BE2C (cell line): ENCODE results near the gene CARTPT.

ENCODE experiments used
- DNase-seq: peaks from one replicate; pipeline ENCODE4 v3.0.0-alpha.2; 2020
- H3K27me3 ChIP-seq: fragments of 250-450 bp; sonication (Bioruptor Pico); 2 replicates; pipeline ENCODE4 v1.5.1; 2020; ENCODE audit warnings: mild to moderate bottlenecking
- H3K36me3 ChIP-seq: fragments of 250-450 bp; sonication (Bioruptor Pico); 2 replicates; pipeline ENCODE4 v1.5.1; 2020; ENCODE audit warnings: mild to moderate bottlenecking
- H3K4me1 ChIP-seq: fragments of 250-450 bp; sonication (Bioruptor Pico); 2 replicates; pipeline ENCODE4 v1.5.1; 2020
- H3K4me3 ChIP-seq: 2 replicates; pipeline ENCODE4 v1.5.1; 2011; ENCODE audit warnings: low read depth, low read length
- H3K9me3 ChIP-seq: fragments of 250-450 bp; sonication (Bioruptor Pico); 2 replicates; pipeline ENCODE4 v1.5.1; 2020
- CTCF ChIP-seq: IDR thresholded peaks from 2 replicates; pipeline ENCODE4 v1.5.1; 2012; ENCODE audit warnings: mild to moderate bottlenecking, low read depth, low read length

The CARTPT gene

GRCh38 chr5:71693828-71694427, 25.1 kb upstream of the CARTPT start:
- no peaks in the 10 kb centered on the region for H3K4me1 ChIP-seq
- no peaks in the 10 kb centered on the region for H3K36me3 ChIP-seq
- peak; percentile 73 for DNase-seq
- no peaks in the 10 kb centered on the region for H3K9me3 ChIP-seq
- H3K27me3 ChIP-seq, result no peaks in the 10 kb centered on the region
- H3K4me3 ChIP-seq, result peak overlapping the region; percentile 42
- no peak for TF ChIP-seq CTCF

DNA sequence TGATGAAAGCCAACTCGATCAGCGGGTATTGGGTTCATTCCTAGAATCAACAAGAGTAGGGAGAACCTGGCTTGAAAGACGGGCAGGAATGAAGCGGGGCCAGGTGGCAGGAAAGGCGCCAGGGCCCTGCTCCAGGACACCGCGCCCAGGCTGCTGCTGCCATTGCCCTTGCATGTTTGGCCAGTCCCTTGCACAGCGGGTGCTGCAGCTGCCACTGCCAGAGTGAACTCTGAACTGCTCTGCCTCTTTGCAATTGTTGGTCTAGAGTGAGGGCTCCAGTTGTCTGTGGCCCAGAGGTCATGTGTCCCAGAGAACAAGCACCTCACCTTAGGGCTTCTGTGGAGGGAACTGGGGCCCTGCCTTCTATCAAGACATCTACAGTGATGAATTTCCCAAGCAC, 24.0 kb upstream of the CARTPT start:
- TF ChIP-seq CTCF, result no peak
- Histone ChIP-seq H3K4me3 (no peak overlapping the region), H3K4me1 (no peaks in the 10 kb centered on the region), H3K27me3 (no peaks in the 10 kb centered on the region), H3K9me3 (no peaks in the 10 kb centered on the region), H3K36me3 (no peaks in the 10 kb centered on the region)
- DNase-seq, result no peak

DNA sequence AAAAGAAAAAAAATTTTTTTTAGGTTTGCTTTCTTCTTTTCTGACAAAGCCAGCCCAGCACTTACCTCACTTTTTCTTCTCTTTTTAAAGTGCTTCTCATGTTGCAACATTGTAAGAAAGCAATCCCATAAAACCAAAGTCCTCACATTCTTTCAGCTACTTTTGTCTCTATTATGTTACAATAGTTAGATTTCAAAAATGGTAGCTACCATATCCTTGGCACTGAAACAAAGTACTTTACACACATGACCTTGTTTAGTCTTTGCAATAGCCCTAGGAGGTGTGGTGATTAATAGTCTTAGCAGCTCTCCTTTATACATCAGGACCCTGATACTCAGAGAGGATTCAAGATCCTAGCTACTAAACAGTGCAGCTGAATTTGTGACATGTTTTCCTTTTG, 23.5 kb upstream of the CARTPT start:
- Histone ChIP-seq H3K4me3 (no peak overlapping the region), H3K4me1 (no peaks in the 10 kb centered on the region), H3K36me3 (no peaks in the 10 kb centered on the region), H3K9me3 (no peaks in the 10 kb centered on the region), H3K27me3 (no peaks in the 10 kb centered on the region)
- TF ChIP-seq CTCF, result no peak
- DNase-seq, result no peak

DNA sequence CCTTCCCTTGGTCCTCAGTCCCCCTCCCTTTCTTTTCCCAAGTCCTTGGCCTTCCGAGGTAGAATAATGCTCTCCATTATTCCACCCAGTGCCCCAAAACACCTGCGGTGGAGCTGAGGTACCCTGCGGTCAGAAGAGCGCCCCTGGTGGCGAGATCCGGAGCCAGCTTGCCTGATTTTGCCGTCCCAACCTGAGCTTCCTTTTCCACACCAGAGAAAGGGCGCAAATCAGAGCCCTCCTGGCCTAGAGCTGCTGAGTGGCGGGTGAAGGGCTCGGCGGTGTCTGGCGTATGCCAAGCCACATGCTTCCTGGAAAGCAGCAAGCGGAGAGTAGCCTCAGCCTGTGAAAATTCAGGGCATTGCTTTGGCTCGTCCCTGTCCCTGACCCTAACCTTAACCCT, 21.1 kb upstream of the CARTPT start:
- no peaks in the 10 kb centered on the region for H3K27me3 ChIP-seq
- DNase-seq, result no peak
- H3K9me3 ChIP-seq, result no peaks in the 10 kb centered on the region
- TF ChIP-seq CTCF, result no peak; the same call in 1 of the 2 replicates
- no peak overlapping the region for H3K4me3 ChIP-seq
- no peaks in the 10 kb centered on the region for H3K4me1 ChIP-seq
- H3K36me3 ChIP-seq, result no peaks in the 10 kb centered on the region

DNA sequence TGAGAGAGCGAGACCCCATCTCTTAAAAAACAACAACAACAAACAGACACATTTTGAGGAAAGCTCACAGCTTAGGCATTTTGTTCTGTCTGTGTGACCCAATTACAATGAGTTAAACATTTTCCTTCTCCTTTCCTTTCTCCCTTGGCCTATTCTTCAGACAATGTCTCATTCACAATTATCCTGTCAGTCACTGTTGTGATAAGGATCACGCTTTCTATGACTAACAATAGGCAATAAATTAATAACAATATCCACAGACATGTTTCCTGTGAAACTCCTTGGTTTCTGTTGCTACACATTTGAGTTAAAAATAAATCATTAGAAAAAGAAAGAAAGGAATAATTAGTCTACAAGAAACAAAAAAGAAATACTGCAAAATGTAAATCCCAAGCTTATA, 19.8 kb upstream of the CARTPT start:
- H3K4me1 ChIP-seq, result peaks cover 1% of the 10 kb centered on the region; the same call in 1 of the 2 replicates
- no peaks in the 10 kb centered on the region for H3K9me3 ChIP-seq
- no peak for TF ChIP-seq CTCF
- no peak overlapping the region for H3K4me3 ChIP-seq
- H3K27me3 ChIP-seq, result no peaks in the 10 kb centered on the region
- no peak for DNase-seq
- no peaks in the 10 kb centered on the region for H3K36me3 ChIP-seq

DNA sequence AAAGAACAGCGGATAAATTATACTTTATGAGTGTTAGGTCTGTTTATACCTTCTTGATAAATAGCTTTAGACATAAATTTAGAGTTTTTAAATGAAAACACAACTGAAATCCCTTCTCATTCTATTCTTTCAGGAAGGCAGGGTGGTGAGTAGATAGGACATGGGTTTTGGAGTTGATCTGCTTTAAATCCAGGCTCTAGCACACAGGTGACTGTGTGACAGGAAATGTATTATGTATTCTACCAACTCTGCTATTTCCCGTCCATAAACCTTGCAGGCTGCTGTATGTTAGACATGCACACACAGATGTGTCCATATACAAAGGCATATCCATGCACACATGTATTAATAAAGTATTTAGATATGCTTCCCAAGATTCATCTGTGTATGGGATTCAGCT, 19.3 kb upstream of the CARTPT start:
- DNase-seq, result no peak
- no peaks in the 10 kb centered on the region for H3K27me3 ChIP-seq
- TF ChIP-seq CTCF, result no peak

More for the DNA sequence above, 19.3 kb upstream of the CARTPT start:
- H3K4me3 ChIP-seq, result no peak overlapping the region
- peaks cover 5% of the 10 kb centered on the region; the same call in 1 of the 2 replicates for H3K4me1 ChIP-seq
- H3K36me3 ChIP-seq, result no peaks in the 10 kb centered on the region
- no peaks in the 10 kb centered on the region for H3K9me3 ChIP-seq
